ENCODE measurements around the gene ZDHHC11. TPM values are rescaled to one million over a fixed set of nuclear protein-coding genes. Genes with fewer than 3 reads are reported as not detected.
"Not testable (repeated sequence)": the region's sequence is repeated elsewhere in the genome, so short reads cannot be mapped to it uniquely, and the experiment has no call there.

Gene ZDHHC11
- total RNA-seq, 1 experiment from 2014 or later: 3.6 TPM

DNA sequence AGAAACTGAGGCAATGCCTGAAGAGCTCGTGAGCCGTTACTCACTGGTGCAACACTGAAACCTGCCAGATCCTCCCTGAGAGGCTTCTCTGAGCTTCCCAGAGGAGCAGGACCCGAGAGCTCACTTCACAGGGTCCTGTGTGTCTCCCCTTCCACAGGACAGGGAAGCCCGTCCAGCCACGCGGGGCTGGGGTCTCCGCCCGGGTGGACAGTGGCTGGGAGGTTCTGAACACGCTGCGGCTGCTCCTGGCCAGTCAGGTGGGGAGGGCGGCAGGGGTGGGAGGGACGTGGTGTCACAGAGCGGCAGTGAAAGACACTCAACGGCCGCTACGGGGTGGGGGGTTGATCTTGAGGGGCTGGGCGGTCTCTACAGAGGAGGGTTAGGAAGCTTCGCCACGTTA is 290 bp upstream of the ZDHHC11 start:
- ChIA-PET POLR2A (no interaction called here), CTCF (interaction anchor here (0.8 kb wide), 1 partner anchor 674 kb away, joined by 3 read pairs; no protein-coding TSS in a partner anchor)
- Histone ChIP-seq H3K4me3 (ENCODE audit: low read depth, low read length) (peak overlapping the region; percentile 19; the same call in 1 of the 2 replicates), H3K27me3 (replicated peaks; ENCODE audit: control insufficient read depth, insufficient read depth, low read length) (peaks cover 3% of the 10 kb centered on the region; the same call in 1 of the 2 replicates), H3K9me3 (no peaks in the 10 kb centered on the region), H3K4me1 (peaks cover 21% of the 10 kb centered on the region), H3K36me3 (ENCODE audit: control insufficient read depth, insufficient read depth, low read length) (no peaks in the 10 kb centered on the region)
- TF ChIP-seq, protein P1, sequence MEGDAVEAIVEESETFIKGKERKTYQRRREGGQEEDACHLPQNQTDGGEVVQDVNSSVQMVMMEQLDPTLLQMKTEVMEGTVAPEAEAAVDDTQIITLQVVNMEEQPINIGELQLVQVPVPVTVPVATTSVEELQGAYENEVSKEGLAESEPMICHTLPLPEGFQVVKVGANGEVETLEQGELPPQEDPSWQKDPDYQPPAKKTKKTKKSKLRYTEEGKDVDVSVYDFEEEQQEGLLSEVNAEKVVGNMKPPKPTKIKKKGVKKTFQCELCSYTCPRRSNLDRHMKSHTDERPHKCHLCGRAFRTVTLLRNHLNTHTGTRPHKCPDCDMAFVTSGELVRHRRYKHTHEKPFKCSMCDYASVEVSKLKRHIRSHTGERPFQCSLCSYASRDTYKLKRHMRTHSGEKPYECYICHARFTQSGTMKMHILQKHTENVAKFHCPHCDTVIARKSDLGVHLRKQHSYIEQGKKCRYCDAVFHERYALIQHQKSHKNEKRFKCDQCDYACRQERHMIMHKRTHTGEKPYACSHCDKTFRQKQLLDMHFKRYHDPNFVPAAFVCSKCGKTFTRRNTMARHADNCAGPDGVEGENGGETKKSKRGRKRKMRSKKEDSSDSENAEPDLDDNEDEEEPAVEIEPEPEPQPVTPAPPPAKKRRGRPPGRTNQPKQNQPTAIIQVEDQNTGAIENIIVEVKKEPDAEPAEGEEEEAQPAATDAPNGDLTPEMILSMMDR (IDR thresholded peaks at IDR 0.05; ENCODE audit: insufficient read depth in 1 of 2, low read depth in 1 of 2, low read length in 1 of 2, severe bottlenecking in 1 of 2, unreplicated experiment in 1 of 2): no peak
- peaks cover 6% of the 10 kb centered on the region for H3K36me3 Mint-ChIP-seq (ENCODE audit: insufficient read depth, unreplicated experiment)
- H3K27ac Mint-ChIP-seq (ENCODE audit: unreplicated experiment): no peak overlapping the region
- no TSS peak for BruUV-seq (replicated peaks)
- intact Hi-C loops (cut with micrococcal nuclease; ENCODE audit: unreplicated experiment): no loop called here
- H3K4me1 Mint-ChIP-seq (ENCODE audit: low read depth, unreplicated experiment): no peaks in the 10 kb centered on the region
- peak overlapping the region; percentile 37 for H3K4me3 Mint-ChIP-seq (ENCODE audit: unreplicated experiment)
- H3K9me3 Mint-ChIP-seq (ENCODE audit: unreplicated experiment): no peaks in the 10 kb centered on the region
- peaks cover 15% of the 10 kb centered on the region for H3K27me3 Mint-ChIP-seq (ENCODE audit: insufficient read depth, unreplicated experiment)
- DNase-seq: peak in 1 of 2 experiments; percentile 29

DNA sequence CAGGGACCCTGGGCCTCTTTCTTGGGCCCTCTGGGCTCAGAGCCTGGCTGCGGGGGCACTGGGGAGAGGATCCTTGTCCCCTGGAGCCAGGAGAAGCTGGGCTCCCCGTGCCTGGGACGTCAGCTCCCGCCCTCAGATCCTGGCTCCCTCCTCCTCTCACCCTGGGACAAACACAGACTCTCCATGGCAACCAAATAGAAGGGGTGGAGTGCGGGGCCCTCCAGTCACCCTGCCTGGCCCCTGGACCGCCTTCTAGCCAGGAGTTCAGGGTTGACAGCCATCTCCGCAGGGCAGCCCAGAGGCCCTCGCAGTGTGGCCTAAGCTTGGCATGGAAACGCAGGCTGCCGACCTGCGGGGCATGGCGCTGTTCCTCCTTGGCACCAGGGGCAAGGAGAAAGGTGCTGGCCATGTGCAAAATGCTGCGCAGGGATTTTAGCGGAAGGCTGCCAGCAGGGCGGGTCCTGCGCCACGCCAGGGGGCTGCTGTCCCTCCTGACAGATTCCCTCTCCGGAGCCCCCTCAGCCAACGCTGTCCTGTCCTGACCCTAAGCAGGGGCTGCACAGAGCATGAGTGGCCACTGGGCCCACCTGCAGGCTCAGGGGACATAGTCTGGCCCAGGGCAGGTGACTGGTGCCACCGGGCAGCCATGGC is 1.0 kb downstream of the ZDHHC11 start:
- Mint-ChIP-seq H3K4me1 (ENCODE audit: low read depth, unreplicated experiment) (no peaks in the 10 kb centered on the region), H3K27me3 (ENCODE audit: insufficient read depth, unreplicated experiment) (peaks cover 15% of the 10 kb centered on the region), H3K27ac (ENCODE audit: unreplicated experiment) (peak overlapping the region; percentile 39), H3K36me3 (ENCODE audit: insufficient read depth, unreplicated experiment) (peaks cover 11% of the 10 kb centered on the region), H3K9me3 (ENCODE audit: unreplicated experiment) (no peaks in the 10 kb centered on the region), H3K4me3 (ENCODE audit: unreplicated experiment) (peak overlapping the region; percentile 37)
- H3K4me3 ChIP-seq (ENCODE audit: low read depth, low read length): peak overlapping the region; percentile 22
- ChIA-PET CTCF (no interaction called here), POLR2A (no interaction called here)
- no peaks in the 10 kb centered on the region for H3K36me3 ChIP-seq (ENCODE audit: control insufficient read depth, insufficient read depth, low read length)
- TF ChIP-seq, protein P1 (IDR thresholded peaks at IDR 0.05; ENCODE audit: insufficient read depth in 1 of 2, low read depth in 1 of 2, low read length in 1 of 2, severe bottlenecking in 1 of 2, unreplicated experiment in 1 of 2): no peak
- peaks cover 3% of the 10 kb centered on the region; the same call in 1 of the 2 replicates for H3K27me3 ChIP-seq (replicated peaks; ENCODE audit: control insufficient read depth, insufficient read depth, low read length)
- DNase-seq: peak in 1 of 2 experiments; percentile 36
- no peaks in the 10 kb centered on the region for H3K9me3 ChIP-seq
- BruUV-seq (replicated peaks): no TSS peak
- intact Hi-C loops (cut with micrococcal nuclease; ENCODE audit: unreplicated experiment): no loop called here
- peaks cover 21% of the 10 kb centered on the region for H3K4me1 ChIP-seq

DNA sequence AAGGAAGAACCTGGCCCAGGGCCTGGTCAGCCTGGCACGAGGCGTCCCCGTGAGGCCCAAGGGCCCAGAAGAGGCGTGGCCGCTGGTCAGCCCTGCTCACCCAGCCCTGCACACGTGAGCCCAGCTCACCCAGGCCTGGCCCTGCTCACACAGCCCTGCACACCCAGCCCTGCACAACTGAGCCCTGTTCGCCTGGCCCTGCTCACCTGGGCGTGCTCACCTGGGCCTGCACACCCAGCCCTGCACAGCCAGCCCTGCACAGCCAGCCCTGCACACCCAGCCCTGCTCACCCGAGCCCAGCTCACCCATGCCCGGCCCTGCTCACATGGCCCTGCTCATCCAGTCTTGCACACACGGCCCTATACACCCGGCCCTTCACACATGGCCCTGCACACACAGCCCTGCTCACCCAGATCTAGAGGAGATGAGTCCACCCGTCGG is 2.1 kb downstream of the ZDHHC11 start:
- Mint-ChIP-seq H3K4me3 (ENCODE audit: unreplicated experiment) (no peak overlapping the region), H3K4me1 (ENCODE audit: low read depth, unreplicated experiment) (no peaks in the 10 kb centered on the region), H3K27me3 (ENCODE audit: insufficient read depth, unreplicated experiment) (peaks cover 15% of the 10 kb centered on the region), H3K36me3 (ENCODE audit: insufficient read depth, unreplicated experiment) (peaks cover 11% of the 10 kb centered on the region), H3K9me3 (ENCODE audit: unreplicated experiment) (no peaks in the 10 kb centered on the region), H3K27ac (ENCODE audit: unreplicated experiment) (no peak overlapping the region)
- intact Hi-C loops (cut with micrococcal nuclease; ENCODE audit: unreplicated experiment): no loop called here
- Histone ChIP-seq H3K36me3 (ENCODE audit: control insufficient read depth, insufficient read depth, low read length) (no peaks in the 10 kb centered on the region), H3K4me1 (peaks cover 21% of the 10 kb centered on the region), H3K9me3 (no peaks in the 10 kb centered on the region), H3K4me3 (ENCODE audit: low read depth, low read length) (no peak overlapping the region), H3K27me3 (replicated peaks; ENCODE audit: control insufficient read depth, insufficient read depth, low read length) (peaks cover 3% of the 10 kb centered on the region; the same call in 1 of the 2 replicates)
- no TSS peak for BruUV-seq (replicated peaks)
- TF ChIP-seq, protein P1 (IDR thresholded peaks at IDR 0.05; ENCODE audit: insufficient read depth in 1 of 2, low read depth in 1 of 2, low read length in 1 of 2, severe bottlenecking in 1 of 2, unreplicated experiment in 1 of 2): no peak
- ChIA-PET POLR2A (no interaction called here), CTCF (no interaction called here)
- peak in 1 of 2 experiments; percentile 30 for DNase-seq

DNA sequence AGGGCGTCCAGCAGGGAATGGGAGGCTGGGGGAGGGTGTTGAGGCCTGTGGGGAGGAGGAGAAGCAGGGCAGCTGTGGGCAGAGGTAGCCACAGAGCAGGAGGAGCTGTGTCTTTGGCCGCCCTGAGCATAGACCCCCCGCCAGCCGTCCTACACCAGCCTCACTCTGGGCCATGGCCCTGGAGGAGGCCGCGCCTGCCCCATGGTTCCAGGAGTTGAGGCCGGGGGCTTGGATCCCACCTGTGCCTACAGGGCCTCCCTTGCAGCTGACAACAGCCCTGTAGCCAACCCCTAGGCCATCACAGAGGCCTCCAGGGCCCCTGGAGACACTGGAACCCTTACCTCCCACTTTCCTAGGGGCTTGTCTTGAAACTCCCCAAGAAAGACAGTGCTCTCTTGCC is 3.0 kb downstream of the ZDHHC11 start:
- intact Hi-C loops (cut with micrococcal nuclease; ENCODE audit: unreplicated experiment); POLR2A ChIA-PET; H3K4me1 Mint-ChIP-seq (ENCODE audit: low read depth, unreplicated experiment); H3K27me3 ChIP-seq (replicated peaks; ENCODE audit: control insufficient read depth, insufficient read depth, low read length); H3K27ac Mint-ChIP-seq (ENCODE audit: unreplicated experiment); CTCF ChIA-PET; H3K4me3 ChIP-seq (ENCODE audit: low read depth, low read length); BruUV-seq (replicated peaks); H3K9me3 ChIP-seq; H3K36me3 ChIP-seq (ENCODE audit: control insufficient read depth, insufficient read depth, low read length); H3K9me3 Mint-ChIP-seq (ENCODE audit: unreplicated experiment); H3K4me3 Mint-ChIP-seq (ENCODE audit: unreplicated experiment): not testable (repeated sequence)
- peaks cover 21% of the 10 kb centered on the region for H3K4me1 ChIP-seq
- Mint-ChIP-seq H3K36me3 (ENCODE audit: insufficient read depth, unreplicated experiment) (peaks cover 11% of the 10 kb centered on the region), H3K27me3 (ENCODE audit: insufficient read depth, unreplicated experiment) (peaks cover 10% of the 10 kb centered on the region)
- DNase-seq: peak in 1 of 2 experiments; percentile 10

DNA sequence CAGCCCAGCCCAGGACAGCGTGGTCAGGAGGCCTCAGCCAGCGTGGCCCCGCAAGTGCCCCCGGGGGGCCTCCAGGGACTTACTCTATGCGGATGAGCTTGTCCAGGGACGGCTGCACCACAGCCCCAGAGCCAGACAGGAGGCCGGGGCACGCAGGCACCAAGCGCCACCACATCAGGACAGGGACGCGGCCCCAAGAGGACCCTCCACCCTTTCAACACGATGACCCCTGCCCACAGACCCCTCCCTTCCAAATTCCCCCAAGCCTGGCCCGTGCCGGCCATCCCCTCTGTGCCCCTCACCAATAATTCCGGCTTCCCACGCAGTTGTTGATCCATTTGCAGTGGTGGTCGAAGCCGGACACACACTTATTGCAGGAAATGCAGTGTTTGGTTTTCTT is 3.6 kb downstream of the ZDHHC11 start:
- H3K27me3 Mint-ChIP-seq (ENCODE audit: insufficient read depth, unreplicated experiment); intact Hi-C loops (cut with micrococcal nuclease; ENCODE audit: unreplicated experiment); POLR2A ChIA-PET; BruUV-seq (replicated peaks); H3K36me3 Mint-ChIP-seq (ENCODE audit: insufficient read depth, unreplicated experiment); CTCF ChIA-PET; H3K27ac Mint-ChIP-seq (ENCODE audit: unreplicated experiment); H3K27me3 ChIP-seq (replicated peaks; ENCODE audit: control insufficient read depth, insufficient read depth, low read length); H3K4me1 Mint-ChIP-seq (ENCODE audit: low read depth, unreplicated experiment); H3K36me3 ChIP-seq (ENCODE audit: control insufficient read depth, insufficient read depth, low read length); H3K4me3 ChIP-seq (ENCODE audit: low read depth, low read length); H3K9me3 Mint-ChIP-seq (ENCODE audit: unreplicated experiment); H3K4me3 Mint-ChIP-seq (ENCODE audit: unreplicated experiment); H3K9me3 ChIP-seq; DNase-seq: not testable (repeated sequence)
- peaks cover 21% of the 10 kb centered on the region for H3K4me1 ChIP-seq
